ENCODE data around the gene TNIK. TPM values are rescaled to one million over a fixed set of nuclear protein-coding genes. Genes with fewer than 3 reads are reported as not detected.

The TNIK gene
- total and polyA plus RNA-seq, 3 donors from 2014 or later = 39.3 to 99.6 (median 83.5) TPM

GRCh38 chr3:171169443-171169842 lies 290.8 kb downstream of the TNIK start:
- no peak overlapping the region for H3K4me3 ChIP-seq
- no peak for TF ChIP-seq CTCF (IDR thresholded peaks at IDR 0.05)
- no peak for TF ChIP-seq POLR2A (IDR thresholded peaks at IDR 0.05)
- no peaks in the 10 kb centered on the region for H3K36me3 ChIP-seq (ENCODE audit: low read depth, missing control alignments)
- no peaks in the 10 kb centered on the region for H3K4me1 ChIP-seq
- no peaks in the 10 kb centered on the region for H3K9me3 ChIP-seq
- no peak overlapping the region for H3K27ac ChIP-seq
- DNase-seq = no peak
- intact Hi-C loops (cut with DNase I; ENCODE audit: low total_unique reads) = no loop called here
- WGBS, 2 donors = 61 to 98% methylated on average over 2 of the region's 2 CpGs
- H3K27me3 ChIP-seq = no peaks in the 10 kb centered on the region

GRCh38 chr3:171168551-171168950 lies 291.7 kb downstream of the TNIK start:
- Histone ChIP-seq H3K27me3 (no peaks in the 10 kb centered on the region), H3K4me3 (no peak overlapping the region), H3K36me3 (ENCODE audit: low read depth, missing control alignments) (no peaks in the 10 kb centered on the region), H3K27ac (no peak overlapping the region), H3K4me1 (no peaks in the 10 kb centered on the region), H3K9me3 (no peaks in the 10 kb centered on the region)
- DNase-seq = no peak
- TF ChIP-seq POLR2A (IDR thresholded peaks at IDR 0.05) (no peak), CTCF (IDR thresholded peaks at IDR 0.05) (no peak)
- 89% methylated on average over 4 of the region's 4 CpGs for WGBS, 2 donors
- intact Hi-C loops (cut with DNase I; ENCODE audit: low total_unique reads) = no loop called here

GRCh38 chr3:171168086-171168485 lies 292.1 kb downstream of the TNIK start:
- WGBS, 2 donors = 80 to 83% methylated on average over 5 of the region's 5 CpGs
- no peak for DNase-seq
- H3K4me1 ChIP-seq = no peaks in the 10 kb centered on the region
- no peak overlapping the region for H3K27ac ChIP-seq
- no peaks in the 10 kb centered on the region for H3K27me3 ChIP-seq
- H3K9me3 ChIP-seq = no peaks in the 10 kb centered on the region
- no peak overlapping the region for H3K4me3 ChIP-seq
- no peak for TF ChIP-seq POLR2A (IDR thresholded peaks at IDR 0.05)
- TF ChIP-seq CTCF (IDR thresholded peaks at IDR 0.05) = no peak
- H3K36me3 ChIP-seq (ENCODE audit: low read depth, missing control alignments) = no peaks in the 10 kb centered on the region
- intact Hi-C loops (cut with DNase I; ENCODE audit: low total_unique reads) = no loop called here

GRCh38 chr3:171165983-171166382 lies 294.2 kb downstream of the TNIK start:
- intact Hi-C loops (cut with DNase I; ENCODE audit: low total_unique reads) = no loop called here
- TF ChIP-seq CTCF (IDR thresholded peaks at IDR 0.05) = no peak
- no peak for TF ChIP-seq POLR2A (IDR thresholded peaks at IDR 0.05)
- Histone ChIP-seq H3K9me3 (no peaks in the 10 kb centered on the region), H3K4me1 (no peaks in the 10 kb centered on the region), H3K27me3 (no peaks in the 10 kb centered on the region), H3K36me3 (ENCODE audit: low read depth, missing control alignments) (no peaks in the 10 kb centered on the region), H3K4me3 (no peak overlapping the region), H3K27ac (no peak overlapping the region)
- 70 to 82% methylated on average over 1 of the region's 1 CpG for WGBS, 2 donors
- DNase-seq = no peak

GRCh38 chr3:171165499-171165921 lies 294.7 kb downstream of the TNIK start:
- Histone ChIP-seq H3K9me3 (no peaks in the 10 kb centered on the region), H3K36me3 (ENCODE audit: low read depth, missing control alignments) (no peaks in the 10 kb centered on the region), H3K27me3 (no peaks in the 10 kb centered on the region), H3K4me3 (no peak overlapping the region), H3K4me1 (no peaks in the 10 kb centered on the region), H3K27ac (no peak overlapping the region)
- TF ChIP-seq CTCF (IDR thresholded peaks at IDR 0.05) (no peak), POLR2A (IDR thresholded peaks at IDR 0.05) (no peak)
- 97% methylated on average over 3 of the region's 3 CpGs for WGBS, 2 donors
- intact Hi-C loops (cut with DNase I; ENCODE audit: low total_unique reads) = no loop called here
- no peak for DNase-seq
